Measurements from ENCODE around the gene TUBB3.
"Not testable (repeated sequence)": the region's sequence is repeated elsewhere in the genome, so short reads cannot be mapped to it uniquely, and the experiment has no call there.

TUBB3 gene

DNA sequence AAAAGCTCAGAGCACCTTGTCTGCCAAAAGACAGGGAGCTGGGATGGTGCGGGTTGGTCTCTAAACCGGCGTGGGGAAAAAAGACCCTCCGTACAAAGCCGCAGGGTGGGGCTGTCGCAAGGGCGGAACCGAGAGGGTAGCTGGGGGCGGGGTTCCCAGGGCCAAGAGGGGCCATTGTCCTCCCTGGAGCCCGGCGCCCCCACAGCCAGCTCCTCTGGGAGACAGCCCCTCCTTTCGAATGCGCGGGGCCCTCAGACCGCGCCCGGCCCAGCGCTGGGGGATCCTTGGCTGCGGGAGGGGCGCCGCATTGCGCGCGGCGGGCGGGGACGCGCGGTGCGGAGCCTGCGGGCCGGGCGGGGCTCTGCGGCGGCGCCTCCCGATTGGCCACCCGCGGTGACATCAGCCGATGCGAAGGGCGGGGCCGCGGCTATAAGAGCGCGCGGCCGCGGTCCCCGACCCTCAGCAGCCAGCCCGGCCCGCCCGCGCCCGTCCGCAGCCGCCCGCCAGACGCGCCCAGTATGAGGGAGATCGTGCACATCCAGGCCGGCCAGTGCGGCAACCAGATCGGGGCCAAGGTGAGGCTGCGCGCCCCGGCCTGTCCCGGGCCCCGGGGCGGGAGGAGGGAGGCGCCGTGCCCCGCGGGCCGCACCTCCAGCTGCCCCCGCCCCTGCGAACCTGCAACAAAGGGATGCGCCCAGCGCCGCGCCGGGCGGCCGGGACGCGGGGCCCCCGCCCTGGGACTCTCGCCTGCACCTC is at the start of gene TUBB3:
Gene TUBB3, plus strand, starts transcription at position 459 of the 756 bp plus-strand sequence. Its CDS starts 60 bp downstream, at position 519.
- peak; percentile 75 for DNase-seq (ENCODE audit: low spot score)

DNA sequence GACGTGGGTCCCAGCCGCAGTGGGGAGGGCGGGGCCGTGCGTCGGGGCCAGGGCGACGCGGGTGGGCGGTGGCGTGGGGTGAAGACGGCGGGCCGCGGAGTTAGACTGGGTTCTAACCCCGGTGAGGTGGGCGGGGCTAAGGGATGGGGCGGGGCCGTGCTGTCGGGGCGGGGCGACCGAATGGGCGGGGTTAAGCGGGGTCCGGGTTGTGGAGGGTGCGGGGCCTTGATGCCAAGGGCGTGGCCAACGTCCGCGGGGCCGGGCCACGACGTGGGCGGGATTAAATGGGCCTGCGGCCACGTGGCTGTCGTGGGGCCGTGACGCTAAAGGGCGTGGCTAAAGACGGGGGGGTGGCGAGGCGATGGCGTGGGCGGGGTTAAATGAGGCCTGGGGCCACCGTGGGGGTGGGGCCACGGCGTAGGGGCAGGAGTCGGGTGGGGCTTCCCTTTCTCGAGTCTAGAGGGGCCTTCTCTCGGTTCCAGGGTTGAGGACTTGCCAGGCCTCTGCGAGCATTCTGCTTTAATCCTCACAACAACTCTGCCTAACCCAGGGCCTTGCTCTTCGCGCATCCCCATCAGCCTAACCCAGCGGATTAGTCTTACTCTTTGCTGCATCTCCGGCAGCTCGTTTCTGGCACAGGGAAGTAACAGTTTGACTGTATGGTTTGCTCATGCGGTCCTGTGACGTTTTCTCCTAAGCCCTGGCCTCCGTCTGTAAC is 49.0 kb upstream of the TUBB3 start:
- DNase-seq (ENCODE audit: low spot score): peak; percentile 77

GRCh38 chr16:89879123-89879522 is 44.0 kb upstream of the TUBB3 start:
- not testable (repeated sequence) for DNase-seq (ENCODE audit: low spot score)

DNA sequence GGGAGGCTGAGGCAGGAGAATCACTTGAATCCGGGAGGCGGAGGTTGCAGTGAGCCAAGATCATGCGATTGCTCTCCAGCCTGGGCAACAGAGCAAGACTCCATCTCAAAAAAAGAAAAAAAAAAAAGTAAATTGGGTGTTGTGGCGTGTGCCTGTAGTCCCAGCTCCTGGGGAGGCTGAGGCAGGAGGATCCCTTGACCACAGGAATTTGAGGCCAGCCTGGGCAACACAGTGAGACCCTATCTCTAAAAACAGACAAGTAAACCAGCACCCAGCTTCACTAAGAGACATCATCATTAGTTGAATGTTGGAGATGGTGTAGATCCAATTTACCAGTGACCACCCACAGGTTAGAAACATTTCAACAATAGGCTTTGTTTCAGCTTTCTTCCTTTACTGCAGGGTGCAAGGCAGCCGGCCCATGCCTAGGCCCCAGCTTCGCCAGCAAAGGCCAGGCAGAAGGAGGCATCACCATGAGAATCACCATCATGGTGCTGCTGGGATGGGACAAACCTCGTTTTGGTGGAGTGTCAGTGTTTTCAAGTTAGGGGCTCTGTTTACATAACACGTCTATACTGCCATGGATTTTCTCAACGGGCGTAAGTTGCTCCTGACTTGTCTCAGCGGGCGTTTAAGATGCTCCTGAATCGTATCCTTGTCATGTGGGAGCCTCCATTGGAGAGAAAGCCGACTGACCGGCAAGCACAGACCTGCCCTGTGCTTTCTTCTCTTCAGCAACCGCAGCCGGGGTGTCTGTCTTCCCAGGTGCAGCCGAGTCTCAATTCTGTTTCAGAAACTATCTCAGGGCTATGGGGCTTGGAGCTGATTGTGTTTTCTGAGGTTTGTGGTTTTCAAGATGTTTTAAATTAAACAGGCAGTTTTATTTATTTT is 42.4 kb upstream of the TUBB3 start:
- no peak for DNase-seq (ENCODE audit: low spot score)

DNA sequence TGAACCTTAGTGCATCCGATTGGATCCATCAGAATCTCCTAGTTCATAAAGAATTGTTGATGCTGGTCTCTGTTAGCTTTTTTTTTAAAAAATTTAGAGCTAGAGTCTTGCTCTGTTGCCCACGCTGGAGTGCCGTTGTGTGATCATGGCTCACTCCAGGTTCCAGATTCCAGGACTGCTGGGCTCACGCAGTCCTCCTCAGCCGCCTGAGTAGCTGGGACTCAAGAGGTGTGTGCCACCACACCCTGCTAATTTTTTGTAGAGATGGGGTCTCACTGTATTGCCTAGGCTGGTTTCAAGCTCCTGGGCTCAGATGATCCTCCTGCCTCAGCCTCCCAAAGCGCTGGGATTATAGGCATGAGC is 41.8 kb upstream of the TUBB3 start:
- DNase-seq (ENCODE audit: low spot score): no peak

DNA sequence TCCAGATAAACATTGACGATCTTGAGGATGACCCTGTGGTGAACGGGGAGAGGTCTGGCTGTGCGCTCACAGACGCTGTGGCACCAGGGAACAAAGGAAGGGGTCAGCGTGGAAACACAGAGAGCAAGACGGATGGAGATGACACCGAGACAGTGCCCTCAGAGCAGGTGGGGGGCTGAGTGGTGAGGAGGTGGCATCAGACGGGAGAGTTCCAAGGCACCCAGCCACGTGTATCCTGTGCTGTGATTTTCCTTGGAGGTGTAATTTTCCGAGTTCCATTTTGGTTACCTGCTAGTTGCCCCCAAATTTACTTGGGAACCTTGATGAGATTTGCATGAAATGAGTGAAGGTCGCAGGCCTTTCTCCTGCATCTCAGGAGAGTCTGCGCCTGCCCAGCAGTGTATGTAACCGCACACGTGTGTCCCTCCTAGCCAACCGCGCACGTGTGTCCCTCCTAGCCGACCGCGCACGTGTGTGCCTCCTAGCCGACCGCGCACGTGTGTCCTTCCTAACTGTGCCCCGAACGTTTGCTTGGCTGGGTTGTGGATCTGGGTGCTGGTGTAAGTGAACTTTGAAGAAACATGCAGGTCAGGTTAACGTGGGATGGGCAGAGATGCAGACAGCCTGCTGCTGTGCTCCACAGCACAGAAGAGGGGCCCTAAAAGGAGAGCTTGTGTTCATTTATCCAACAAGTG is 39.6 kb upstream of the TUBB3 start:
- DNase-seq (ENCODE audit: low spot score): no peak

DNA sequence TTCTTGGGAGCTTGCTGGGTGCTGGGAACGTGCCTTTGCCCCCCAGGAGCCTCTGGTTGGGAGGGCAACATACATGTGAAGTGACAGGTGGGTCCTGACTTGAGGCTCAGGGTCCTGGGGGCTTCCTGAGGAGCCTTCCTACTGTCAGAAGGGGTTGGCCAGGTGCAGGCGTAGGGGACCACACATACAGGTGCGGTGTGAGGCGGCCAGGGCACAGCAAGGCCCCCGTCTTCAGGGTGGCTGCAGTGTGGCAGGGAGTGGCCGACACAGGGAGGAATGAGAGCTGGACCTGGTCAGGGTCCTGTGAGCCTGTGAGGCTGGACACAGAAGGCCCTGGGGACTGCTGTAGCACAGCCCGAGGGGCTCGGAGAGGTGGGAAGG is 39.1 kb upstream of the TUBB3 start:
- no peak for DNase-seq (ENCODE audit: low spot score)

DNA sequence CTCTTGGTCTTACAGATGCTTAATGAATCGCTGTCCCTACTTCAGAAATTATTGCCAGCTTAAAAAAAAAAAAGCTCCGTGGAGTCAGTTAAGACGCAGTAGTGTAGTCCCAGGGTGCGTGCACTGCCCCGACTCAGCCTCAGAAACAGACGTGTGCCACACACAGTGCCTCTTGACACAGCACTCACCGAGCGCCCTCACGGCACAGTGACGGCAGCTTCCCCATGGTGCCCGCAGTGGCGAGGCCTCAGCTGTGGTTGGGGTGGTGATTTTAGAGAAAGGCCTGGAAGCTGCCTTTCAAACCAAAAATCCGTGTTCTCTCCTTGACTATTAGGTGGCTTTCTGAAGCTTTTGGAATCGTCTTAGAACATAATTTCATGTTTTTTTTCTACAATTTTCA is 35.9 kb upstream of the TUBB3 start:
- no peak for DNase-seq (ENCODE audit: low spot score)

GRCh38 chr16:89890200-89890599 is 32.9 kb upstream of the TUBB3 start:
- DNase-seq (ENCODE audit: low spot score): no peak

- no peak for DNase-seq (ENCODE audit: low spot score)
Observed at GRCh38 chr16:89890886-89891657, 32.1 kb upstream of the TUBB3 start.

DNA sequence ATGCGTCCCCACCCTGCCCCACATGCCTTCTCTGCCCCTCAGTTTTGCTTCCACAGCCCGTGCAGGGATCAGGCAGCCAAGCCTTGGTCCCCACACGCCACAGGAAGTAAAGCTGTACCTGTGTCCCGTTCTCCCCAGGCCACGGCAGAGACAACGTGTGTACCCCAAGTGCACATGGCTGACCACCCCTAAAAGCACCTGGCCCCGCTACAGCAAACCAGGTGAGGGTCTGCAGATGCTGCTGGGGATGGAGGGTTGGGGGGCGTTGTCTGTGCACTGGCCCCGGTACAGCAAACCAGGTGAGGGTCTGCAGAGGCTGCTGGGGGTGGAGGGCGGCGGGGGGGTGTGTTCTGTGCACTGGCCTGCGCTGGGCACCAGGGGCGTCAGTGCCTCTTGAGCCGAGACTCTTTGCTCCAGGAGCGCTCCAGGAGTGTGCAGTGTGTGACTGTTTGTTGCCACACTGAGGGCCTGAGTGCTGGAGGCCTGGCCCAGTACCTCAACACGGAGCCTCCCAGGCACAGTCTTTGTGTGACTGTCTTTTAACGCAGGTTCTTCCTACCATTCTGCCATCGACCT is 31.0 kb upstream of the TUBB3 start:
- DNase-seq (ENCODE audit: low spot score): no peak

DNA sequence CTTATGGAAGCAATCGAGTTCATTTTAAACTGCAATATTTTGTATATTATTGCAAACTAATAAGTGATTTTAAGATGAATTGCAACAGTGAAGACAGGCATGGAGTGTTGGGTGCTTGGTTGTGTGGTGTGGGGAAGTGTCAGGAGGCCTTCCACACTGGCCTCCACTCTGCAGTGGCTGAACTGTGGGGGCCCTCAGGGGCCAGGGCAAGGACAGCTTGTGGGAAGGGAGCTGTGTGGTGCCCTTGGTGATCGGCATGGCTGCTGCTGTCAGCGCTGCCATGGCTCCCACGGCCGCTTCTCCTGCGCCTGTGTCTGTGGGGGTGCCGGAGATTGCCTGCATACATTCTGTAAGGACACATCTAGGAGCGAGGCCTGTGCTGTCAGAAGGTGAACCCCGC is 30.5 kb upstream of the TUBB3 start:
- no peak for DNase-seq (ENCODE audit: low spot score)

GRCh38 chr16:89893642-89894548 is 29.2 kb upstream of the TUBB3 start:
- DNase-seq (ENCODE audit: low spot score): no peak

DNA sequence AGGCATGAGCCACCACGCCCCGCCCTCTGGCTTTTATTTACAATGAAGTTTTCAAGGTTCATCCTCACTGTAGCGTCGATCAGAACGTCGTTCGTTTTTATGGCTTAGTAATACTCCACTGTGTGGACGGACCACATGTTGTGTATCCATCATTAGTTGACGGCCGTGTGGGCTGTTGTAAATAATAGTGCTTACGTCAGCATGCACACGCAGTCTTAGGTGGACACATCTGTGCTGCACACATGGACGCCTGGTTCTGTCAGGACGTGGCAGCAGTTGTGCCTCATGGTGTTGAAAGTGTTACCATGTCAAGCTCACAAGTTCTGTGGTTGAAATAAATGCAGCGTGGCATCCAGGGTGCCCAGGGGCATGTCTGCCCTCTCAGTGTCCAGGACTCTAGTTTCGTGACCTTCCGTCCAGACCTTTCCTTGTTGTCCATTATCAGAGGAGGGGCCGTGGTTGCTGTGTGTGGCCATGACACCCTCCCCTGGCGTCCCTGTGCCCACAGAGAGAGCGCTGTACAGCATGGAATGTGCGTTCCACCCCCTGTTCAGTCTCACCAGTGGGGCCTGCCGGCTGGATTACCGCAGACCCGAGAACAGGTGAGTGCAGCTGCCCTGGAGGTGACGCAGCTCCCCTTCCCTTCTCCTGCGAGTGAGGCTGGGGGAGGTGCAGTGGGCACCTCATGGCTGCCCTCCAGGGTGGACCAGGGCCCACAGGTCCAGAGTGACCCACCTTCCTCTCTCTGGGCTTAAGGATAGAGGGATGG is 27.5 kb upstream of the TUBB3 start:
- DNase-seq (ENCODE audit: low spot score): no peak

DNA sequence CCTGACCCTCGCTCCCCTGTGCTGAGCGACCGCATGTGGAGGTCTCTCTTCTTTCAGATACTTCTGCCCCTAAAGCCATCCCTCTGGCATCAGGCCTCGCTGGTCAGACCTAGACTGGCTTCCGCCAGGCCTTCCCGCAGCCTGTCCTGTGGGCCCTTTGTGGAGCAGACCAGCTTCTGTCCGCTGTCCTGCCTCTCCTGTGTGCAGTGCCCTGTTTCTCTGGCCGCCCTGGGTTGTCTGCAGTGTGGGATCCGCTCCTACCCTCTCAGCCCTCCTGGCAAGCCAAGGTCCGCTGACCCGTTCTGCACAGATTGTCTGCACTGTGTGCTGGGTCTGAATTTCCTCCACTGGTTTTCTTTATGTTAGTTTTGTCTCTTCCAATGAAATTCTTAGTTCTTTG is 25.9 kb upstream of the TUBB3 start:
- no peak for DNase-seq (ENCODE audit: low spot score)

DNA sequence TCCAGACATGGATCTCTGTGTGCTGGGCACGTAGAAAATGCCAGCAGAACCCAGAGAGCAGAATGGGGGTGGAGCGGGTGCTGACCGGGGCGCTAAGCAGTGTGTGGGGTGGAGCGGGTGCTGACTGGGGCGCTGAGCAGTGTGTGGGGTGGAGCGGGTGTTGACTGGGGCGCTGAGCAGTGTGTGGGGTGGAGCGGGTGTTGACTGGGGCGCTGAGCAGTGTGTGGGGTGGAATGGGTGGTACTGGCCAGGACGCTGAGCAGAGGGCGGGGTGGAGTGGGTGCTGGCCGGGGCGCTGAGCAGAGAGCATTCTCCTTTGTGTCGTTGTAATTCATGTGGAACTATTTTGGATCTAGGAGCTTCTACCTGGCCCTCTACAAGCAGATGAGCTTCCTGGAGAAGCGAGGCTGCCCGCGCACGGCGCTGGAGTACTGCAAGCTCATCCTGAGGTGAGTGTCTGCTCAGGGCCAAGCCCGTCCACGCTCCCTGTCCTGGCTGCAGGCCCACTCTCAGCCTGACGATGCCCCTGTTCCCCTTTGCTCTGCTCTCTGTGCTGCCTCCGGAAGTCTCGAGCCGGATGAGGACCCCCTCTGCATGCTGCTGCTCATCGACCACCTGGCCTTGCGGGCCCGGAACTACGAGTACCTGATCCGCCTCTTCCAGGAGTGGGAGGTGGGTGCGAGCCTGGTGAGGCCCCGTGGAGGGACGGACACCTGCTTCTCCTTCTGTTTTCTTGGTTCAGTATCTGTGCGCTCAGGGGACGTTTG is 24.8 kb upstream of the TUBB3 start:
- DNase-seq (ENCODE audit: low spot score): no peak

DNA sequence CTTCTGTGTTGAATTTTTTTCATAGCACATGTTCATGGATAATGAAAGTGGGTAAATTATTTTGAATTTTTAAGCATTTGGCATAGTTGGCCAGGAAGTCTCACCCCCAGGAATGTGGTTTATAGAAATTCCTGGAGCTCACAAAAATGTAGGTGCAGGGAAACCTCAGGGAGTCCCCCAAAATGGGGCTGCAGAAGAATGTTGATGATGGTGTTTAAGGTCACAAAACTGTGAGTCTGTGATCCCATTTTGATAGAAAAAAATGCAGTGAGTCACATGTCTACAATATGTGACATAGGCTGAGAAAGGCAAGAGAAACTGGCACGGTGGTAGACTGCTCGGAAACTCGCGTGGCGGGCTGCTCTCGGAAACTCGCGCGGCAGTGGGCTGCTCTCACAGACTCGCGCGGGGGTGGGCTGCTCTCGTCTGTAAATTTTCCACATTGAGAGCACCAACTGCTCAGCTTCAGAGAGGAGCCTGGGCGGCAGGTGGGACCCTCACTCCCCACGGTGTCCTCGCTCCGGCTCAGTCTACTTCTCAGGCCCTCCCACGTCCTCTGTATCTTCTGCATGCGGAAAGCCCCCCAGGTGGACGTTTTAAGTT is 23.2 kb upstream of the TUBB3 start:
- DNase-seq (ENCODE audit: low spot score): no peak

- no peak for DNase-seq (ENCODE audit: low spot score)
Observed at GRCh38 chr16:89900885-89901284, 22.3 kb upstream of the TUBB3 start.
